AG04450 (cell line): Measurements from ENCODE around the gene INTS1. TPM values are rescaled to one million over a fixed set of nuclear protein-coding genes. Genes with fewer than 3 reads are reported as not detected.

Source experiments
- CTCF ChIA-PET: fragments of 300-600, 350-600 bp; formaldehyde crosslinking; extraction: SDS; loops from one replicate; lab custom pipeline; 2022; ENCODE audit warnings: antibody characterized with exemption, inconsistent platforms; lab: Charles Lee
- POLR2A ChIA-PET: fragments of 350-600 bp; formaldehyde crosslinking; extraction: SDS; loops from one replicate; lab custom pipeline; 2021; ENCODE audit warnings: antibody characterized with exemption, inconsistent platforms; lab: Yijun Ruan, JAX
- DNase-seq: peaks from one replicate; pipeline ENCODE4 v3.0.0-alpha.2; 2011; ENCODE audit warnings: low read depth, low spot score
- H3K27ac ChIP-seq: one replicate; pipeline ENCODE4 v1.5.1; 2012; ENCODE audit warnings: low read depth, low read length, control low read depth
- H3K27me3 ChIP-seq: one replicate; pipeline ENCODE4 v1.6.0; 2012; ENCODE audit warnings: low read length; ENCODE audit not compliant: control insufficient read depth, insufficient read depth
- H3K4me3 ChIP-seq: 2 replicates; pipeline ENCODE4 v1.5.1; 2011; ENCODE audit warnings: mild to moderate bottlenecking, low read depth, low read length, control low read depth
- H3K9me3 ChIP-seq: 2 replicates; pipeline ENCODE4 v1.5.1; 2012; ENCODE audit warnings: low read length; ENCODE audit not compliant: control insufficient read depth, insufficient read depth
- polyA plus RNA-seq: library from polyadenylated mRNA; depleted of rRNA; stranded (reverse); fragments of >200 nt; gene quantifications from 2 replicates; pipeline ENCODE4 v1.2.3, GENCODE V29; 2011
- TF ChIP-seq, protein P1 (sequence below): IDR thresholded peaks from 2 replicates; pipeline ENCODE4 v1.5.1; 2011; ENCODE audit warnings: low read depth, low read length, control low read depth, inconsistent platforms

Gene INTS1
- polyA plus RNA-seq, 1 experiment = 9.0 TPM

DNA sequence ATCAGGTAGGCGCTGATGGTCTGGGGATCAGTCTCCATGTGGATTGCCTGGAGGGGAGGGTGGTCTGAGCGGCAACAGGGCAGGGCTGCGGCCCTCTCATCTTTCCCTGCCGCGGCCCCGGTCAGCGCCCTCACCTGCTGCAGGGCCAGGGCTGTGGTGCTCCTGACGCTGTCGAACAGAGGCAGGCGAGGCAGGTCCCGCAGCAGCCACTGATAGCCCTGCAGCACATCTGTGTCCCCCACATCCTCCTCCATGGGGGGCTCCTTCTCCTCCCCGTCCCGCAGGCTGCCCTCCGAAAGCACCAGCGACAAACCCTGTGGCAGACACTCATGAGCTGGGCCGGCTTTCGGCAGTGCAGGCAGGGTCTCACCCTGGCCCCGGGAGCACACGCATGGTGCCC, 19.0 kb downstream of the INTS1 start:
- ChIA-PET CTCF (interaction anchor here (1.4 kb wide), 1 partner anchor 11 kb away, joined by 7 read pairs; no protein-coding TSS in a partner anchor), POLR2A (no interaction called here)
- no peak overlapping the region for H3K4me3 ChIP-seq
- no peaks in the 10 kb centered on the region for H3K9me3 ChIP-seq
- TF ChIP-seq, protein P1, sequence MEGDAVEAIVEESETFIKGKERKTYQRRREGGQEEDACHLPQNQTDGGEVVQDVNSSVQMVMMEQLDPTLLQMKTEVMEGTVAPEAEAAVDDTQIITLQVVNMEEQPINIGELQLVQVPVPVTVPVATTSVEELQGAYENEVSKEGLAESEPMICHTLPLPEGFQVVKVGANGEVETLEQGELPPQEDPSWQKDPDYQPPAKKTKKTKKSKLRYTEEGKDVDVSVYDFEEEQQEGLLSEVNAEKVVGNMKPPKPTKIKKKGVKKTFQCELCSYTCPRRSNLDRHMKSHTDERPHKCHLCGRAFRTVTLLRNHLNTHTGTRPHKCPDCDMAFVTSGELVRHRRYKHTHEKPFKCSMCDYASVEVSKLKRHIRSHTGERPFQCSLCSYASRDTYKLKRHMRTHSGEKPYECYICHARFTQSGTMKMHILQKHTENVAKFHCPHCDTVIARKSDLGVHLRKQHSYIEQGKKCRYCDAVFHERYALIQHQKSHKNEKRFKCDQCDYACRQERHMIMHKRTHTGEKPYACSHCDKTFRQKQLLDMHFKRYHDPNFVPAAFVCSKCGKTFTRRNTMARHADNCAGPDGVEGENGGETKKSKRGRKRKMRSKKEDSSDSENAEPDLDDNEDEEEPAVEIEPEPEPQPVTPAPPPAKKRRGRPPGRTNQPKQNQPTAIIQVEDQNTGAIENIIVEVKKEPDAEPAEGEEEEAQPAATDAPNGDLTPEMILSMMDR = no peak
- no peaks in the 10 kb centered on the region for H3K27me3 ChIP-seq
- DNase-seq = no peak
- H3K27ac ChIP-seq = no peak overlapping the region

DNA sequence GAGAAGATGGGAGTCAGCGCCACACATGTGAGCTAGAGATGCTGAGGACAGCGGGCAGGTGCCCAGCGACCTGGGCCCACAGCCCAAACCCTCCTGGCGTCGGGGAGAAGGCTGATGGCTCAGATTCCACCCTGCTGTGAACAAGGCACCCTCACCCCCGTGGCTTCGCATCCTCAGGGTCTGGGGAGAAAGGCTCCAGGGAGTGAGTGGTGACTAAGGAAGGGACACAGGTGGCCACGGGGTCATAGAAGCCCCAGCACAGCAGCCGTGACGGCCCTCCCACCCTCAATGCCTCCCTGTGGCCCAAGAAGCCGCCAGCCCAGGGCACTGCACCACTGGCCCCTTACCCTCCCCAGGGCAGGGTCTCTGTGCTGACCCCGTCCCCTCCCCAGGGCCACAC, 19.6 kb downstream of the INTS1 start:
- ChIA-PET POLR2A (no interaction called here), CTCF (no interaction called here)
- no peaks in the 10 kb centered on the region for H3K27me3 ChIP-seq
- H3K9me3 ChIP-seq = no peaks in the 10 kb centered on the region
- no peak for DNase-seq
- H3K4me3 ChIP-seq = no peak overlapping the region
- TF ChIP-seq, protein P1 = no peak
- no peak overlapping the region for H3K27ac ChIP-seq

DNA sequence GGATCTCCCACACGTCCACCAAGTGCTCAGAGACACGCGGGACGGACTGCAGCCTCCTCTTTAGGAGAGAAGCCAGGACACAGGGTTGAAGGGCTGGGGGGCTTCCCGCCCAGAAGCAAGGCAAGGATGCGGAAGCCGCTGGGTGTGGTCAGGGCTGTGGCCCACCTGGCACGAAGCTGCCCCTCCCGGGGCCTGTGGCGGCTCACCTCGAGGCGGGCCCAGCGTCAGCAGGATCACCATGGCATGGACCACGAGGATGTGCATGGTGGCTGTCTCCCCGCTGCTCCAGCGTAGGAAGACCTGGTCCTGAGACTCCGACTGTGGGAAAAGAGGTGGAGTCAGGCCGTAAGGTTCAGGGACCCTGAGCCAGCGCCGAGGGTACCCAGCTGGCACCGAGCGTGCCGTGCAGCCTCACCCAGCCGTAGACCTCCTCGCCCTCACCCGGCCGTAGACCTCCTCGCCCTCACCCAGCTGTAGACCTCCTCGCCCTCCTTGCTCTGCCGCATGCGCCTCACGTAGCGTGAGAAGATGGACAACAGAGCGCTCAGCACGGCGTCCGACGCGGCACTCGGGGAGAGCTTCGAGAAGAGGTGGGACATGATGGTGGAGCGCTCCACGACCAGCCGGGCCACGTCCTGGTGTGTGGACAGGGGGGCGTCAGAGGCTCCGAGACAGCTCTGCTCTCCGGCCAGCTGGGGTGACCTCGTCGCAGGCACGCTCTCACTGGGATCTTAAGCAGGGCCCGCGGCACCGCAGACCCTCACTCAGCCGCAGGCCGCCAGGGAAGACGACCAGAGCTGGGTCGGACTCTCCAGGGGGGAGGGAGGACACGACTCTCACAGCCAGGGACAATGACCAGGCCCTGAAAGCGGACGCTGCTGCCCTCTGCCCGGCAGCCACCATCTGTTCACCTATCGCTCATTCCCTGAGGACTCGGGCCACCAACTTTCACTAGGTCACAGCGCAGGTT, 20.4 kb downstream of the INTS1 start:
- ChIA-PET POLR2A (no interaction called here), CTCF (no interaction called here)
- TF ChIP-seq, protein P1 = no peak
- no peaks in the 10 kb centered on the region for H3K9me3 ChIP-seq
- no peaks in the 10 kb centered on the region for H3K27me3 ChIP-seq
- no peak overlapping the region for H3K4me3 ChIP-seq
- no peak overlapping the region for H3K27ac ChIP-seq
- DNase-seq = no peak

GRCh38 chr7:1483079-1483478, 21.1 kb downstream of the INTS1 start:
- ChIA-PET POLR2A (no interaction called here), CTCF (no interaction called here)
- H3K27me3 ChIP-seq = no peaks in the 10 kb centered on the region
- no peaks in the 10 kb centered on the region for H3K9me3 ChIP-seq
- no peak overlapping the region for H3K4me3 ChIP-seq
- no peak overlapping the region for H3K27ac ChIP-seq
- TF ChIP-seq, protein P1 = no peak
- DNase-seq = no peak

GRCh38 chr7:1481300-1481699, 22.9 kb downstream of the INTS1 start:
- no peak for DNase-seq
- Histone ChIP-seq H3K9me3 (no peaks in the 10 kb centered on the region), H3K27me3 (no peaks in the 10 kb centered on the region), H3K4me3 (no peak overlapping the region), H3K27ac (no peak overlapping the region)
- ChIA-PET CTCF (no interaction called here), POLR2A (no interaction called here)
- TF ChIP-seq, protein P1 = no peak
